Endothelial cell of umbilical vein (primary cell): ENCODE data around the gene MRM2.

Experiments
- CTCF ChIP-seq, 2 donors: IDR thresholded peaks; 1 replicate in 1 of 2; 2 replicates in 1 of 2; pipeline ENCODE4 v1.5.1; 2011; ENCODE audit warnings: low read length in 2 of 2, mild to moderate bottlenecking in 2 of 2, moderate library complexity in 2 of 2, control low read depth in 1 of 2, inconsistent platforms in 1 of 2, low read depth in 1 of 2; ENCODE audit not compliant: insufficient read depth in 1 of 2; ENCODE audit errors: extremely low read depth in 1 of 2
- JUN ChIP-seq: IDR thresholded peaks from 2 replicates; pipeline ENCODE4 v1.6.1; 2011; ENCODE audit warnings: borderline replicate concordance, low read depth; ENCODE audit not compliant: insufficient read length, insufficient read depth
- MAX ChIP-seq: IDR thresholded peaks from 2 replicates; pipeline ENCODE4 v1.6.1; 2011; ENCODE audit not compliant: insufficient read depth, insufficient read length
- POLR2A ChIP-seq: IDR thresholded peaks from 2 replicates; pipeline ENCODE4 v1.6.1; 2012; ENCODE audit warnings: low read depth, mild to moderate bottlenecking, control low read depth, low read length
- POLR2AphosphoS5 ChIP-seq: IDR thresholded peaks from 2 replicates; pipeline ENCODE4 v1.6.1; 2012; ENCODE audit warnings: low read depth, mild to moderate bottlenecking, control low read depth, low read length, moderate library complexity; ENCODE audit not compliant: insufficient read depth

- TF ChIP-seq CTCF (IDR thresholded peaks at IDR 0.05; ENCODE audit: extremely low read depth in 1 of 2, insufficient read depth in 1 of 2, low read depth in 1 of 2, low read length in 2 of 2) (no peak), MAX (no peak), POLR2A (no peak), POLR2AphosphoS5 (no peak), JUN (no peak)
These were observed 18.7 kb downstream of the MRM2 start for GRCh38 chr7:2223321-2223720.
